Panc1 (cell line): ENCODE measurements around the gene RASSF8.

Experiments used
- POLR2AphosphoS5 ChIP-seq: IDR thresholded peaks from 2 replicates; pipeline ENCODE4 v1.6.1; 2012; ENCODE audit warnings: mild to moderate bottlenecking, low read depth, low read length, moderate library complexity
- TF ChIP-seq, protein P1 (sequence below): fragments of 450-650 bp; IDR thresholded peaks from 2 replicates; pipeline ENCODE4 v1.5.1; 2017; ENCODE audit warnings: mild to moderate bottlenecking
- TF ChIP-seq, protein P2 (sequence below), 2 experiments: IDR thresholded peaks; 2 replicates each; pipeline ENCODE4 v1.6.1; 2011 to 2012; ENCODE audit warnings: low read depth in 2 of 2, control low read depth in 1 of 2, low read length in 1 of 2, mild to moderate bottlenecking in 1 of 2, moderate library complexity in 1 of 2; ENCODE audit not compliant: insufficient read depth in 1 of 2

DNA sequence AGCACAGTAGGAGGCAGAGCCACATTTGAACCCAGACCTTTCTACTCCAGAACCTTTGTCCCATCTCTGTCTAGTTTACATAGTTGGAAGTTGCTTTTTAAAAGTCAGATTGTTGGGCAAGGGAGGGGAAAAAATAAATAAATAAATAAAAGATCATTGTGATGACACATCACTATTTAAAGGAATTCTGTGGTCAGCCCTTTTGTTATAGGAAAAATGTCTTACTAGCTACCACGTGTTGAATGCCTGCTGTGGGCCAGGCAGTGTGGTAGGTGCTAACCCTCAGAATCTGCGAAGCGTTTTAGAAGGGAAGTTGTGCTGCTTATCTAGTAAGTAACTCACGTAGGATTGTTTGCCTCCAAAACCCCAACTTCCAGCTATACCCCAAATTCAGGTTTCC, 104.1 kb downstream of the RASSF8 start:
- TF ChIP-seq, protein P1, sequence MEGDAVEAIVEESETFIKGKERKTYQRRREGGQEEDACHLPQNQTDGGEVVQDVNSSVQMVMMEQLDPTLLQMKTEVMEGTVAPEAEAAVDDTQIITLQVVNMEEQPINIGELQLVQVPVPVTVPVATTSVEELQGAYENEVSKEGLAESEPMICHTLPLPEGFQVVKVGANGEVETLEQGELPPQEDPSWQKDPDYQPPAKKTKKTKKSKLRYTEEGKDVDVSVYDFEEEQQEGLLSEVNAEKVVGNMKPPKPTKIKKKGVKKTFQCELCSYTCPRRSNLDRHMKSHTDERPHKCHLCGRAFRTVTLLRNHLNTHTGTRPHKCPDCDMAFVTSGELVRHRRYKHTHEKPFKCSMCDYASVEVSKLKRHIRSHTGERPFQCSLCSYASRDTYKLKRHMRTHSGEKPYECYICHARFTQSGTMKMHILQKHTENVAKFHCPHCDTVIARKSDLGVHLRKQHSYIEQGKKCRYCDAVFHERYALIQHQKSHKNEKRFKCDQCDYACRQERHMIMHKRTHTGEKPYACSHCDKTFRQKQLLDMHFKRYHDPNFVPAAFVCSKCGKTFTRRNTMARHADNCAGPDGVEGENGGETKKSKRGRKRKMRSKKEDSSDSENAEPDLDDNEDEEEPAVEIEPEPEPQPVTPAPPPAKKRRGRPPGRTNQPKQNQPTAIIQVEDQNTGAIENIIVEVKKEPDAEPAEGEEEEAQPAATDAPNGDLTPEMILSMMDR, result no peak
- TF ChIP-seq, protein P2, sequence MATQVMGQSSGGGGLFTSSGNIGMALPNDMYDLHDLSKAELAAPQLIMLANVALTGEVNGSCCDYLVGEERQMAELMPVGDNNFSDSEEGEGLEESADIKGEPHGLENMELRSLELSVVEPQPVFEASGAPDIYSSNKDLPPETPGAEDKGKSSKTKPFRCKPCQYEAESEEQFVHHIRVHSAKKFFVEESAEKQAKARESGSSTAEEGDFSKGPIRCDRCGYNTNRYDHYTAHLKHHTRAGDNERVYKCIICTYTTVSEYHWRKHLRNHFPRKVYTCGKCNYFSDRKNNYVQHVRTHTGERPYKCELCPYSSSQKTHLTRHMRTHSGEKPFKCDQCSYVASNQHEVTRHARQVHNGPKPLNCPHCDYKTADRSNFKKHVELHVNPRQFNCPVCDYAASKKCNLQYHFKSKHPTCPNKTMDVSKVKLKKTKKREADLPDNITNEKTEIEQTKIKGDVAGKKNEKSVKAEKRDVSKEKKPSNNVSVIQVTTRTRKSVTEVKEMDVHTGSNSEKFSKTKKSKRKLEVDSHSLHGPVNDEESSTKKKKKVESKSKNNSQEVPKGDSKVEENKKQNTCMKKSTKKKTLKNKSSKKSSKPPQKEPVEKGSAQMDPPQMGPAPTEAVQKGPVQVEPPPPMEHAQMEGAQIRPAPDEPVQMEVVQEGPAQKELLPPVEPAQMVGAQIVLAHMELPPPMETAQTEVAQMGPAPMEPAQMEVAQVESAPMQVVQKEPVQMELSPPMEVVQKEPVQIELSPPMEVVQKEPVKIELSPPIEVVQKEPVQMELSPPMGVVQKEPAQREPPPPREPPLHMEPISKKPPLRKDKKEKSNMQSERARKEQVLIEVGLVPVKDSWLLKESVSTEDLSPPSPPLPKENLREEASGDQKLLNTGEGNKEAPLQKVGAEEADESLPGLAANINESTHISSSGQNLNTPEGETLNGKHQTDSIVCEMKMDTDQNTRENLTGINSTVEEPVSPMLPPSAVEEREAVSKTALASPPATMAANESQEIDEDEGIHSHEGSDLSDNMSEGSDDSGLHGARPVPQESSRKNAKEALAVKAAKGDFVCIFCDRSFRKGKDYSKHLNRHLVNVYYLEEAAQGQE (IDR thresholded peaks at IDR 0.05; ENCODE audit: insufficient read depth in 1 of 2, low read depth in 2 of 2, low read length in 1 of 2), result no peak
- no peak for TF ChIP-seq POLR2AphosphoS5
